ENCODE data around the gene FBH1.

The FBH1 gene

DNA sequence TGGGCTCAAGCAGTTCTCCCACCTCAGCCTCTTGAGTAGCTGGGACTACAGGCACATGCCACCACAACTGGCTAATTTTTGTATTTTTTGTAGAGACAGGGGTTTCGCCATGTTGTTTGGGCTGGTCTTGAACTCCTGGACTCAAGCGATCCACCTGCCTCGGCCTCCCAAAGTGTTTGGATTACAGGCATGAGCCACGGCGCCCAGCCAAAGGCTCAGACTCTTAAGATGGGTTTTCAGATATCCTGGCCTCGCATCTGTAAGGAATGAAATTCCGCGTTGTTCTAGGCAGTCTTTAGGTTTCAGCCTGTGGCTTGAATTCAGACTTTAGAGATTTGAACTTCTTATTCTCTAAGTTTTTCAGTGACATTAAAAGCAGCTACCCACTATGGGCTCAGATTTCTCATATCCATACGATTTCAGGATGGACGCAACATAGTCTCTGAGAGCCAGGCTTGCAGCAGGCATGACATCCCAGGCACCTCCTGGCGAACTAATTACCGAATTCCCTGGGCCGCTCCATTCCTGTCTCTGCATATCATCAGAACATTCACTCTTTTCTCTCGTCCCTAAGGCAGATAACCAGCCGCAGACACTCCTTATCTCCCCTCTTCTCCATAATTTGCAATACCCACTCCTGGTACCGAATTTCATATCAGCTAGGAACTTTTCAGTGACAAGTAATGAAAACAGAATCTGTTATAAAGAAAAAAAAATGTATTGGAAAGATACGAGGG is 57.6 kb downstream of the FBH1 start:
- 99% methylated on average over 15 of the region's 17 CpGs for WGBS (ENCODE audit: insufficient coverage)

DNA sequence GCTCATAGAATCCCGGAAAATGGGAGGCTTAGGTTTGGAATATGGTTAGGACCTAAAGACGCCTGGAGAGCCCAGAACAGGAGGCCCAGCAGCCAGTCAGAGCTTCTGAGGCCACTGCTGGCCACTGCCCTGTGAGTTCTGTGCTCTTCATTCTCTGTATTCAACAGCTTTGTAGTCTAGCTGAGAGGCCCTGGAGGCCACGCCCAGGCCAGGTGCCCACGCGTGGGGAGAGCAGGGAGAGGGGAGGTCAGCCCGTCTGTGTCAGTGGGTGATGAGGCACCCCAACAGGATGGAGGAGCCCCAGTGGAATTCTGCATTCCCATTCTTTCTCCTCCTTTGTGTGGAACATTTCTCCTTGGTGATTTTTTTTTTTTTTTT is 58.2 kb downstream of the FBH1 start:
- Histone ChIP-seq H3K36me3 (ENCODE audit: control insufficient read depth in 4 of 4, insufficient read depth in 4 of 4, low read length in 3 of 4) (peaks cover 2 to 14% (median 7%) of the 10 kb centered on the region in 4 experiments), H3K4me3 (ENCODE audit: control insufficient read depth in 1 of 7, extremely low read depth in 1 of 7, insufficient read depth in 4 of 7, low read depth in 2 of 7, low read length in 6 of 7) (no peak overlapping the region), H3K27ac (ENCODE audit: insufficient read depth in 1 of 2, low read depth in 1 of 2, low read length in 2 of 2, poor library complexity in 1 of 2, severe bottlenecking in 2 of 2) (no peak overlapping the region), H3K9me3 (ENCODE audit: control extremely low read depth in 1 of 5, control insufficient read depth in 4 of 5, insufficient read depth in 2 of 5, low read depth in 1 of 5, low read length in 4 of 5) (no peaks in the 10 kb centered on the region), H3K4me1 (ENCODE audit: control extremely low read depth in 1 of 4, control insufficient read depth in 4 of 4, insufficient read depth in 4 of 4, low read length in 3 of 4) (peaks cover 0 to 26% (median 25%) of the 10 kb centered on the region in 4 experiments), H3K27me3 (replicated peaks in 2 of 5; ENCODE audit: control insufficient read depth in 4 of 5, insufficient read depth in 5 of 5, low read length in 4 of 5) (no peaks in the 10 kb centered on the region)
- no peak for DNase-seq
- ChIA-PET CTCF (no interaction called here), POLR2A (no interaction called here)
- 96% methylated on average over 6 of the region's 6 CpGs for WGBS (ENCODE audit: insufficient coverage)

More for the DNA sequence above, 57.6 kb downstream of the FBH1 start:
- POLR2A ChIA-PET = no interaction called here
- no peak for DNase-seq
- H3K27me3 ChIP-seq (replicated peaks in 2 of 5; ENCODE audit: control insufficient read depth in 4 of 5, insufficient read depth in 5 of 5, low read length in 4 of 5) = no peaks in the 10 kb centered on the region
- CTCF ChIA-PET = interaction anchor here (0.6 kb wide), 1 partner anchor 212 kb away, joined by 3 read pairs; no protein-coding TSS in a partner anchor
- H3K9me3 ChIP-seq (ENCODE audit: control extremely low read depth in 1 of 5, control insufficient read depth in 4 of 5, insufficient read depth in 2 of 5, low read depth in 1 of 5, low read length in 4 of 5) = no peaks in the 10 kb centered on the region
- H3K27ac ChIP-seq (ENCODE audit: insufficient read depth in 1 of 2, low read depth in 1 of 2, low read length in 2 of 2, poor library complexity in 1 of 2, severe bottlenecking in 2 of 2) = no peak overlapping the region
- H3K4me1 ChIP-seq (ENCODE audit: control extremely low read depth in 1 of 4, control insufficient read depth in 4 of 4, insufficient read depth in 4 of 4, low read length in 3 of 4) = peaks cover 0 to 28% (median 26%) of the 10 kb centered on the region in 4 experiments
- peaks cover 0 to 9% (median 5%) of the 10 kb centered on the region in 4 experiments for H3K36me3 ChIP-seq (ENCODE audit: control insufficient read depth in 4 of 4, insufficient read depth in 4 of 4, low read length in 3 of 4)
- H3K4me3 ChIP-seq (ENCODE audit: control insufficient read depth in 1 of 7, extremely low read depth in 1 of 7, insufficient read depth in 4 of 7, low read depth in 2 of 7, low read length in 6 of 7) = no peak overlapping the region

GRCh38 chr10:5949009-5949759 is 59.1 kb downstream of the FBH1 start:
- peak; percentile 29 to 49 (median 39) for DNase-seq
- POLR2A ChIA-PET = no interaction called here
- H3K27me3 ChIP-seq (replicated peaks in 2 of 5; ENCODE audit: control insufficient read depth in 4 of 5, insufficient read depth in 5 of 5, low read length in 4 of 5) = no peaks in the 10 kb centered on the region
- H3K4me3 ChIP-seq (ENCODE audit: control insufficient read depth in 1 of 7, extremely low read depth in 1 of 7, insufficient read depth in 4 of 7, low read depth in 2 of 7, low read length in 6 of 7) = no peak overlapping the region
- peaks cover 0 to 26% (median 24%) of the 10 kb centered on the region in 4 experiments for H3K4me1 ChIP-seq (ENCODE audit: control extremely low read depth in 1 of 4, control insufficient read depth in 4 of 4, insufficient read depth in 4 of 4, low read length in 3 of 4)
- H3K27ac ChIP-seq (ENCODE audit: insufficient read depth in 1 of 2, low read depth in 1 of 2, low read length in 2 of 2, poor library complexity in 1 of 2, severe bottlenecking in 2 of 2) = no peak overlapping the region
- no peaks in the 10 kb centered on the region for H3K9me3 ChIP-seq (ENCODE audit: control extremely low read depth in 1 of 5, control insufficient read depth in 4 of 5, insufficient read depth in 2 of 5, low read depth in 1 of 5, low read length in 4 of 5)
- 98% methylated on average over 8 of the region's 14 CpGs for WGBS (ENCODE audit: insufficient coverage)
- peaks cover 2 to 18% (median 11%) of the 10 kb centered on the region in 4 experiments for H3K36me3 ChIP-seq (ENCODE audit: control insufficient read depth in 4 of 4, insufficient read depth in 4 of 4, low read length in 3 of 4)
- CTCF ChIA-PET = no interaction called here

- ChIA-PET CTCF (no interaction called here), POLR2A (no interaction called here)
- peaks cover 2 to 21% (median 13%) of the 10 kb centered on the region in 4 experiments for H3K36me3 ChIP-seq (ENCODE audit: control insufficient read depth in 4 of 4, insufficient read depth in 4 of 4, low read length in 3 of 4)
- 100% methylated on average over 3 of the region's 7 CpGs for WGBS (ENCODE audit: insufficient coverage)
- H3K9me3 ChIP-seq (ENCODE audit: control extremely low read depth in 1 of 5, control insufficient read depth in 4 of 5, insufficient read depth in 2 of 5, low read depth in 1 of 5, low read length in 4 of 5) = no peaks in the 10 kb centered on the region
- no peaks in the 10 kb centered on the region for H3K27me3 ChIP-seq (replicated peaks in 2 of 5; ENCODE audit: control insufficient read depth in 4 of 5, insufficient read depth in 5 of 5, low read length in 4 of 5)
- H3K4me3 ChIP-seq (ENCODE audit: control insufficient read depth in 1 of 7, extremely low read depth in 1 of 7, insufficient read depth in 4 of 7, low read depth in 2 of 7, low read length in 6 of 7) = no peak overlapping the region
- no peak overlapping the region for H3K27ac ChIP-seq (ENCODE audit: insufficient read depth in 1 of 2, low read depth in 1 of 2, low read length in 2 of 2, poor library complexity in 1 of 2, severe bottlenecking in 2 of 2)
- peak in 2 of 3 donors; percentile 30 to 44 for DNase-seq
- peaks cover 0 to 9% (median 7%) of the 10 kb centered on the region in 4 experiments for H3K4me1 ChIP-seq (ENCODE audit: control extremely low read depth in 1 of 4, control insufficient read depth in 4 of 4, insufficient read depth in 4 of 4, low read length in 3 of 4)
These were observed 61.2 kb downstream of the FBH1 start for GRCh38 chr10:5951167-5951711.

DNA sequence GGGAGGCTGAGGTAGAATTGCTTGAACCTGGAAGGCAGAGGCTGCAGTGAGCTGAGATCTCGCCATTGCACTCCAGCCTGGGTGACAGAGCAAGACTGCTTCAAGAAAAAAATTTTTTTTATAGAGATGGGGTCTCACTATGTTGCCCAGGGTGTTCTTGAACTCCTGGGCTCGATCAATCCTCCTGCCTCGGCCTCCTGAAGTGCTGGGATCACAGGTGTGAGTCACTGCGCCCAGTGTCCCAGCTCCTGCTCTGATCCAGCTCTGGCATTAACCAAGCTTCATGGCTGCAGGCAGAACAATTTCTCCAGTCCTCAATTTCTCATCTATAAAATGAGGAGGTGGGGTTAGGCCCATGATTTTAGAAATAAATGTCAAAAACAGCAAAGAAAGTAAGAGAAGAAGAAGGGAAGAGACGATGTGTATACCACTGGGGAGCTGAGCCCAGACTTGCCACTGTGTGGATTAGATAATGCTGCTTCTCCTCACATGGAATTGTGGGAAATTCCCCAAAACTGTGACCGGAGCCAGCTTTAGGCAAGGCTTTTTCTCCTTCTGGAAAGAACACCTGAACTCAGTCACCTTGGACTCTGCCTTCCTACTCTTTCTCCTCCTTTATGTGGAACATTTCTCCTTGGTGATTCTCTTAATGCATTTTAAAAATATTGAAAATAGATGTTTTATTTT is 61.8 kb downstream of the FBH1 start:
- Histone ChIP-seq H3K9me3 (ENCODE audit: control extremely low read depth in 1 of 5, control insufficient read depth in 4 of 5, insufficient read depth in 2 of 5, low read depth in 1 of 5, low read length in 4 of 5) (no peaks in the 10 kb centered on the region), H3K27ac (ENCODE audit: insufficient read depth in 1 of 2, low read depth in 1 of 2, low read length in 2 of 2, poor library complexity in 1 of 2, severe bottlenecking in 2 of 2) (no peak overlapping the region), H3K27me3 (replicated peaks in 2 of 5; ENCODE audit: control insufficient read depth in 4 of 5, insufficient read depth in 5 of 5, low read length in 4 of 5) (no peaks in the 10 kb centered on the region), H3K4me1 (ENCODE audit: control extremely low read depth in 1 of 4, control insufficient read depth in 4 of 4, insufficient read depth in 4 of 4, low read length in 3 of 4) (peaks cover 0 to 4% (median 3%) of the 10 kb centered on the region in 4 experiments), H3K36me3 (ENCODE audit: control insufficient read depth in 4 of 4, insufficient read depth in 4 of 4, low read length in 3 of 4) (peaks cover 2 to 24% (median 13%) of the 10 kb centered on the region in 4 experiments), H3K4me3 (ENCODE audit: control insufficient read depth in 1 of 7, extremely low read depth in 1 of 7, insufficient read depth in 4 of 7, low read depth in 2 of 7, low read length in 6 of 7) (no peak overlapping the region)
- 98% methylated on average over 4 of the region's 6 CpGs for WGBS (ENCODE audit: insufficient coverage)
- ChIA-PET CTCF (no interaction called here), POLR2A (no interaction called here)
- no peak for DNase-seq

DNA sequence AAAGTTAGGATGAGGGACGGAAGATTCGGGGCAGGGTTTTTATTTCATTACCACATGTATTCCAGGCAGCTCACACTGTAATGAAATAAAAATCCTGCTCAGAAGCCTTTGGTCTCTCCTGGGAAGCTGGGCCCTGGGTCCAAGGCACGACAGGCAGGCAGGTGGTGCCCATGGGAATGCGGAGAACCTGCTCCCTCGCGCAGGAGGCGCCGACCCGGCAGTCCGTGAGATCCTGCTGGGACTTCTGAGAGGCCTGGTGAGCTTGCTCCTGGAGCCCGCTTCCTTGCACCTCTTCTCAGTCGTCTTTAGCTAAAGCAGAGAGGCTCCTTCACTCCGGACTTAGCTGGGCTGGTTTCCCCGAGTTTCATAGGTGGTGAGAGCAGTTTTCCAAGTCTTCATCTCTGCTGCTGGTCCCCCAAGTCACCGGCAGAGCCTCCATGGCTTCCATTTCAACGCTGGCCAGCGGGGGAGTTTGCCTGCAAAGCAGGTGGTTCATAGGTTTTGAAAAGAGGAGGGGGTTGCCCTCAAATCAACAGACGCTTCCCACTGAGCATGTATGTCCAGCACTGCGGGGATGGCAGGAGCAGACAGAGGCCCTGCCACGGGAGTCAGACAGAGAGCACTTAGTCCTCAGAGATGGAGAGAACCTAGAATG is 62.8 kb downstream of the FBH1 start:
- Histone ChIP-seq H3K36me3 (ENCODE audit: control insufficient read depth in 4 of 4, insufficient read depth in 4 of 4, low read length in 3 of 4) (peaks cover 2 to 24% (median 13%) of the 10 kb centered on the region in 4 experiments), H3K9me3 (ENCODE audit: control extremely low read depth in 1 of 5, control insufficient read depth in 4 of 5, insufficient read depth in 2 of 5, low read depth in 1 of 5, low read length in 4 of 5) (no peaks in the 10 kb centered on the region), H3K27me3 (replicated peaks in 2 of 5; ENCODE audit: control insufficient read depth in 4 of 5, insufficient read depth in 5 of 5, low read length in 4 of 5) (no peaks in the 10 kb centered on the region), H3K4me3 (ENCODE audit: control insufficient read depth in 1 of 7, extremely low read depth in 1 of 7, insufficient read depth in 4 of 7, low read depth in 2 of 7, low read length in 6 of 7) (no peak overlapping the region), H3K4me1 (ENCODE audit: control extremely low read depth in 1 of 4, control insufficient read depth in 4 of 4, insufficient read depth in 4 of 4, low read length in 3 of 4) (no peaks in the 10 kb centered on the region), H3K27ac (ENCODE audit: insufficient read depth in 1 of 2, low read depth in 1 of 2, low read length in 2 of 2, poor library complexity in 1 of 2, severe bottlenecking in 2 of 2) (no peak overlapping the region)
- CTCF ChIA-PET = no interaction called here
- POLR2A ChIA-PET = no interaction called here
- WGBS (ENCODE audit: insufficient coverage) = 95% methylated on average over 16 of the region's 20 CpGs
- DNase-seq = no peak
